ENCODE results near the gene TLE2. TPM values are rescaled to one million over a fixed set of nuclear protein-coding genes. Genes with fewer than 3 reads are reported as not detected.

The TLE2 gene
- total and polyA plus RNA-seq, 2 donors (not counting 3 experiments of a cell fraction or from before 2014, with no cell fraction given): 32.0 to 38.8 TPM

GRCh38 chr19:3013263-3013725 is 15.8 kb downstream of the TLE2 start:
- Histone ChIP-seq H4K20me1 (replicated peaks; ENCODE audit: control insufficient read depth, extremely low read depth, insufficient read depth, low read length) (no peaks in the 10 kb centered on the region), H3K9me3 (replicated peaks; ENCODE audit: control insufficient read depth, insufficient read depth, low read length) (no peaks in the 10 kb centered on the region), H3K4me3 (replicated peaks in 1 of 3; ENCODE audit: insufficient read depth in 1 of 3, low read depth in 1 of 3, low read length in 3 of 3) (no peak overlapping the region), H3K79me2 (ENCODE audit: control insufficient read depth, insufficient read depth, low read length) (no peaks in the 10 kb centered on the region), H3K27ac (ENCODE audit: insufficient read depth, low read depth, low read length) (no peak overlapping the region), H3K9ac (replicated peaks; ENCODE audit: extremely low read depth, insufficient read depth, low read length) (no peak overlapping the region), H2AFZ (ENCODE audit: low read depth, low read length) (no peak overlapping the region), H3K9me1 (replicated peaks; ENCODE audit: control insufficient read depth, extremely low read depth, insufficient read depth, low read length) (no peaks in the 10 kb centered on the region), H3K27me3 (ENCODE audit: control insufficient read depth in 2 of 2, insufficient read depth in 2 of 2, low read length in 2 of 2) (no peaks in the 10 kb centered on the region), H3K4me2 (ENCODE audit: insufficient read depth, low read length) (no peak overlapping the region), H3K36me3 (ENCODE audit: control insufficient read depth in 2 of 2, extremely low read depth in 1 of 2, insufficient read depth in 2 of 2, low read length in 2 of 2) (peaks cover 0 to 35% of the 10 kb centered on the region in 2 experiments), H3K4me1 (ENCODE audit: control insufficient read depth, extremely low read depth, insufficient read depth, low read length) (no peaks in the 10 kb centered on the region)
- FAIRE-seq (no peak), DNase-seq (ENCODE audit: low read depth, low spot score) (no peak)
- no TSS peak for BruUV-seq (replicated peaks)
- intact Hi-C loops (cut with micrococcal nuclease): no loop called here
- dilution Hi-C loops (cut with MboI; ENCODE audit: extremely low pct_ligation_motif_present, low sequenced_read_pairs): no loop called here
- ChIA-PET CTCF (interaction anchor here (0.5 to 2.9 kb wide), 4 partner anchors 9 to 51 kb away, joined by 3 to 10 read pairs (median 4); no protein-coding TSS in a partner anchor), POLR2A (no interaction called here)
- TF ChIP-seq GATA2 (IDR thresholded peaks at IDR 0.05; ENCODE audit: insufficient read depth, insufficient read length, low read depth, low read length) (no peak), JUN (IDR thresholded peaks at IDR 0.05; ENCODE audit: borderline replicate concordance, insufficient read depth, insufficient read length, low read depth) (no peak), MAX (IDR thresholded peaks at IDR 0.05; ENCODE audit: insufficient read depth, insufficient read length) (no peak), EZH2 (IDR thresholded peaks at IDR 0.05; ENCODE audit: borderline replicate concordance, low read depth, low read length, severe bottlenecking) (no peak), POLR2A (IDR thresholded peaks at IDR 0.05; ENCODE audit: low read depth, low read length) (no peak), MYC (IDR thresholded peaks at IDR 0.05; ENCODE audit: low read depth, low read length) (no peak), POLR2AphosphoS5 (IDR thresholded peaks at IDR 0.05; ENCODE audit: insufficient read depth, low read depth, low read length) (no peak), CTCF (IDR thresholded peaks at IDR 0.05; ENCODE audit: extremely low read depth in 1 of 2, insufficient read depth in 1 of 2, low read depth in 1 of 2, low read length in 2 of 2) (no peak), FOS (IDR thresholded peaks at IDR 0.05; ENCODE audit: borderline replicate concordance, insufficient read depth, low read length) (no peak)

All from endothelial cell of umbilical vein (primary cell).